Measurements from ENCODE around the gene FAAP24. TPM values are rescaled to one million over a fixed set of nuclear protein-coding genes. Genes with fewer than 3 reads are reported as not detected.
"Not testable (repeated sequence)": the region's sequence is repeated elsewhere in the genome, so short reads cannot be mapped to it uniquely, and the experiment has no call there.

FAAP24 gene
- total RNA-seq, 1 donor = 5.7 TPM

DNA sequence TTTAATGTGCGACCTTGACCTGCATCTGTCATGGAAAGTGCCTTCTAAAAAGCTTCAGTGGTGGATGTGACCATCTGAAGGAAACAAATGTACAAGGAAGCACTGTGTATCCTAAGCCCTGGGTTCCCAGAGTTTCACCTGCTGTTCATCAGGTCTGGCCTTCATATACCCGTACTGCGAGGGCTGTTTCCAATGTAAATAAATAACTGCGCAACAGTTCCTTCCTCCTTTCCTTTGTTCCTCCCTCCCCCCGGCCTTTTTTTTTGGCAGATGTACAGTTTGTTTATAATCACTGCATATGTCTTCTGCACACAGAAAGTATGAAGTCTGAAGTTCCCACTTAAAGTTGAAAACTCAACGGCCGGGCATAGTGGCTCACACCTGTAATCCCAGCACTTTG lies 5.2 kb downstream of the FAAP24 start:
- TF ChIP-seq, protein P1, sequence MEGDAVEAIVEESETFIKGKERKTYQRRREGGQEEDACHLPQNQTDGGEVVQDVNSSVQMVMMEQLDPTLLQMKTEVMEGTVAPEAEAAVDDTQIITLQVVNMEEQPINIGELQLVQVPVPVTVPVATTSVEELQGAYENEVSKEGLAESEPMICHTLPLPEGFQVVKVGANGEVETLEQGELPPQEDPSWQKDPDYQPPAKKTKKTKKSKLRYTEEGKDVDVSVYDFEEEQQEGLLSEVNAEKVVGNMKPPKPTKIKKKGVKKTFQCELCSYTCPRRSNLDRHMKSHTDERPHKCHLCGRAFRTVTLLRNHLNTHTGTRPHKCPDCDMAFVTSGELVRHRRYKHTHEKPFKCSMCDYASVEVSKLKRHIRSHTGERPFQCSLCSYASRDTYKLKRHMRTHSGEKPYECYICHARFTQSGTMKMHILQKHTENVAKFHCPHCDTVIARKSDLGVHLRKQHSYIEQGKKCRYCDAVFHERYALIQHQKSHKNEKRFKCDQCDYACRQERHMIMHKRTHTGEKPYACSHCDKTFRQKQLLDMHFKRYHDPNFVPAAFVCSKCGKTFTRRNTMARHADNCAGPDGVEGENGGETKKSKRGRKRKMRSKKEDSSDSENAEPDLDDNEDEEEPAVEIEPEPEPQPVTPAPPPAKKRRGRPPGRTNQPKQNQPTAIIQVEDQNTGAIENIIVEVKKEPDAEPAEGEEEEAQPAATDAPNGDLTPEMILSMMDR (IDR thresholded peaks at IDR 0.05; ENCODE audit: insufficient read depth, low read length) = no peak
- no peak for DNase-seq (ENCODE audit: low read depth)
- H3K4me3 ChIP-seq (ENCODE audit: low read depth, low read length) = no peak overlapping the region

DNA sequence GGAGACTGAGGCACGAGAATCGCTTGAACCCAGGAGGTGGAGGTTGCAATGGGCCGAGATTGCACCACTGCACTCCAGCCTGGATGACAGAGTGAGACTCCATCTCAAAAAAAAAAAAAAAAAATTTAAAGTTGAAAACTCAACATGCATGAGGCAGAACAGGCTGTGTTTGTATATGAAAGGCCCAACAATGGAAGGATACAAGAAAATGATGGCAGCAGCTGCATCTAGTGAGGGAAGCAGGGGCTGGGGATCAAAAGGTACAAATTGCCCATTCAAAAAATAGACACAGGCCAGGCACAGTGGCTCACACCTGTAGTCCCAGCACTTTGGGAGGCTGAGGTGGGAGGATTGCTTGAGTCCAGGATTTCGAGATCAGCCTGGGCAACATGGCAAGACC lies 5.8 kb downstream of the FAAP24 start:
- not testable (repeated sequence) for DNase-seq (ENCODE audit: low read depth); H3K4me3 ChIP-seq (ENCODE audit: low read depth, low read length)

DNA sequence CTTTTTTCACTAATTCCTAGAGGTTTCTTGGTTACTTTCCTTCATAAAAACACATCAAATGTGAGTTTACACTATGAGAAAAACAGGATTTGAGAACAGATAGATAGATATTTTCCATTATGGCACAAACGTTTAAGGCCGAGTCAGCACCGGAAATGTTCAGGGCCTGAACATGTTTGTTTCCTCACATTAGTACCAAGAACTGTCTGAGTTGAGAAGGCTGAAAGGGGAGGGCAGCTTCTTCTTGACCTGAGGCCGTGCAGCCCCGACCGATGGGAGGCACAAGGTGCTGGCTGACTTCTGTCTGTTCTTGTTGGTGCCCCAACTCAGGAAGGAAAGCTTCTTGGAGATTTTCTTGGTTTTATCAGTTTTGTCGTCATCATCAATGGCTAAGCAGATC lies 7.8 kb downstream of the FAAP24 start:
- H3K4me3 ChIP-seq (ENCODE audit: low read depth, low read length); DNase-seq (ENCODE audit: low read depth): not testable (repeated sequence)

GRCh38 chr19:32982488-32982887 lies 10.4 kb downstream of the FAAP24 start:
- DNase-seq (ENCODE audit: low read depth); H3K4me3 ChIP-seq (ENCODE audit: low read depth, low read length): not testable (repeated sequence)

- not testable (repeated sequence) for DNase-seq (ENCODE audit: low read depth); H3K4me3 ChIP-seq (ENCODE audit: low read depth, low read length)
These were observed 16.2 kb downstream of the FAAP24 start for GRCh38 chr19:32988254-32988653.

DNA sequence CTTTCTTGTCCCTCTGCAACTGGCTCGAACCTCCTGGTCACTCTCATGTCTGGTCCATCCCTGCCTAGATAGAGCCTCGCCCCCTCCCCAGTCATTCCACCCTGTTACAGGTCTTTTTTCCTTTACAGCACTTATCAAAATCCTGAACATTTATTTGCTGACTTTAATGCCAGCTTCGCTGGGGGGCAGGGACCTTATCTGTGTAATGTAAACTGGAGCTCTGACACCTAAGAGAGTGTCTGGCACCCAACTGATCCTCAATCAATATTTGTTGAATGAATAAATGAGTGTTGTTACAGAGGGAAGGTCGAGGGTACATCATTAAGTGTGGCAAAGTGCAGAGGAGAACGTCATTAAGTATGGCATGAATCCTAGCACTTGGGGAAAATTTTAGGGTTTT lies 16.7 kb downstream of the FAAP24 start:
- DNase-seq (ENCODE audit: low read depth) = no peak
- TF ChIP-seq, protein P1 (IDR thresholded peaks at IDR 0.05; ENCODE audit: insufficient read depth, low read length) = no peak
- H3K4me3 ChIP-seq (ENCODE audit: low read depth, low read length) = no peak overlapping the region

DNA sequence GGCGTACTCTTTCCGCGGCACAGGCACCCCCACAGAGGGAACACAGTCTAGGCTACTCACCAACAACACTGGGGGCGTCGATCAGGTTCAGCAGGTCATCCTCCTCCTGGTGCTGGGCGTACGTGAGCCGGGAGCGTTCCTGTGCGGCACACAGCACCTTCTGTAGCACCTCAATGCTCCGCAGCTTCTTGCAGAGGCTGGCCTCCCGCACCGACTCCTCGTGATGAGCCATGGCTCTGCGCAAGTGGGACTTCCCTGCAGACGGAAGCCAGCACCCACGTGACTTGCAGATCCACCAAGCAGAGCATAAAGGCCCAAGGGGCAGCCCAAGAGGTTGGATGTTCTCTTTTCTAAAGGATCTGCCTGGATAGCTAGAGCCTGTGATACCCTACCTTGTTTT lies 23.9 kb downstream of the FAAP24 start:
- H3K4me3 ChIP-seq (ENCODE audit: low read depth, low read length); DNase-seq (ENCODE audit: low read depth): not testable (repeated sequence)

GRCh38 chr19:32997061-32997464 lies 25.0 kb downstream of the FAAP24 start:
- DNase-seq (ENCODE audit: low read depth); H3K4me3 ChIP-seq (ENCODE audit: low read depth, low read length): not testable (repeated sequence)

- TF ChIP-seq, protein P1 (IDR thresholded peaks at IDR 0.05; ENCODE audit: insufficient read depth, low read length) = no peak
- no peak overlapping the region for H3K4me3 ChIP-seq (ENCODE audit: low read depth, low read length)
- no peak for DNase-seq (ENCODE audit: low read depth)
These were observed 25.8 kb downstream of the FAAP24 start for GRCh38 chr19:32997716-32998355.

GRCh38 chr19:32998722-32999121 lies 26.7 kb downstream of the FAAP24 start:
- TF ChIP-seq, protein P1 (IDR thresholded peaks at IDR 0.05; ENCODE audit: insufficient read depth, low read length) = no peak
- no peak overlapping the region for H3K4me3 ChIP-seq (ENCODE audit: low read depth, low read length)
- no peak for DNase-seq (ENCODE audit: low read depth)
